Vagina (tissue), 2 donors: Measurements from ENCODE around the gene PLA2G2D.

Source experiments
- CTCF ChIP-seq, 3 experiments: fragments of 450-650 bp in 2 of 3; fragments of 200-600 bp in 1 of 3; sonication (generic) in 1 of 3; IDR thresholded peaks; one replicate each; pipeline ENCODE4 v1.5.1; 2017 to 2019; ENCODE audit warnings: antibody characterized with exemption in 3 of 3, mild to moderate bottlenecking in 2 of 3, moderate library complexity in 2 of 3
- POLR2A ChIP-seq, 2 donors: fragments of 450-650 bp; IDR thresholded peaks; one replicate each; pipeline ENCODE4 v1.6.1; 2017; ENCODE audit warnings: antibody characterized with exemption in 2 of 2, mild to moderate bottlenecking in 2 of 2, moderate library complexity in 2 of 2
- POLR2AphosphoS5 ChIP-seq, 2 donors: sonication (generic); formaldehyde crosslinking; IDR thresholded peaks; one replicate each; pipeline ENCODE4 v1.9.0; 2017; ENCODE audit warnings: antibody characterized with exemption in 2 of 2, mild to moderate bottlenecking in 2 of 2, low read depth in 1 of 2; ENCODE audit not compliant: insufficient read depth in 1 of 2

- TF ChIP-seq CTCF (IDR thresholded peaks at IDR 0.05) (no peak), POLR2A (IDR thresholded peaks at IDR 0.05) (no peak), POLR2AphosphoS5 (IDR thresholded peaks at IDR 0.05; ENCODE audit: insufficient read depth in 1 of 2, low read depth in 1 of 2) (no peak)
Measured at GRCh38 chr1:20079661-20080305, 39.6 kb downstream of the PLA2G2D start.
